Measurements from ENCODE around the gene EIF3M. TPM values are rescaled to one million over a fixed set of nuclear protein-coding genes. Genes with fewer than 3 reads are reported as not detected.
"Not testable (repeated sequence)": the region's sequence is repeated elsewhere in the genome, so short reads cannot be mapped to it uniquely, and the experiment has no call there.

The EIF3M gene
- 186 TPM for total RNA-seq

- peak; percentile 100 for ATAC-seq
Measured at GRCh38 chr11:32583459-32584271, at the start of gene EIF3M. Gene EIF3M, plus strand, starts transcription at chr11:32583831. Its CDS starts 57 bp downstream, at chr11:32583888.

GRCh38 chr11:32538804-32539203 is 44.8 kb upstream of the EIF3M start:
- ATAC-seq: no peak

- ATAC-seq: no peak
Measured at GRCh38 chr11:32549611-32550187, 33.9 kb upstream of the EIF3M start.

GRCh38 chr11:32550207-32550606 is 33.4 kb upstream of the EIF3M start:
- ATAC-seq: no peak

GRCh38 chr11:32555091-32555490 is 28.5 kb upstream of the EIF3M start:
- ATAC-seq: no peak

GRCh38 chr11:32555895-32556294 is 27.7 kb upstream of the EIF3M start:
- ATAC-seq: no peak

GRCh38 chr11:32561835-32562234 is 21.8 kb upstream of the EIF3M start:
- ATAC-seq: no peak

- ATAC-seq: no peak
Measured at GRCh38 chr11:32562839-32563599, 20.6 kb upstream of the EIF3M start.

- no peak for ATAC-seq
Measured at GRCh38 chr11:32563600-32563959, 20.1 kb upstream of the EIF3M start.

GRCh38 chr11:32566517-32566916 is 17.1 kb upstream of the EIF3M start:
- no peak for ATAC-seq

GRCh38 chr11:32567154-32567553 is 16.5 kb upstream of the EIF3M start:
- ATAC-seq: no peak

- no peak for ATAC-seq
Measured at GRCh38 chr11:32569313-32569881, 14.2 kb upstream of the EIF3M start.

GRCh38 chr11:32571039-32571438 is 12.6 kb upstream of the EIF3M start:
- no peak for ATAC-seq

- no peak for ATAC-seq
Measured at GRCh38 chr11:32573228-32573627, 10.4 kb upstream of the EIF3M start.

- no peak for ATAC-seq
Measured at GRCh38 chr11:32574421-32574820, 9.2 kb upstream of the EIF3M start.

GRCh38 chr11:32575070-32575469 is 8.6 kb upstream of the EIF3M start:
- no peak for ATAC-seq

- no peak for ATAC-seq
Measured at GRCh38 chr11:32576456-32576855, 7.2 kb upstream of the EIF3M start.

- no peak for ATAC-seq
Measured at GRCh38 chr11:32580967-32581366, 2.7 kb upstream of the EIF3M start.

- ATAC-seq: peak; percentile 72
Measured at GRCh38 chr11:32581556-32581955, 2.1 kb upstream of the EIF3M start.

GRCh38 chr11:32584921-32585320 is 1.3 kb downstream of the EIF3M start:
- ATAC-seq: no peak

GRCh38 chr11:32586576-32587190 is 3.1 kb downstream of the EIF3M start:
- no peak for ATAC-seq

GRCh38 chr11:32594272-32594671 is 10.6 kb downstream of the EIF3M start:
- no peak for ATAC-seq

GRCh38 chr11:32596114-32596513 is 12.5 kb downstream of the EIF3M start:
- ATAC-seq: not testable (repeated sequence)
